Ishikawa (cell line): ENCODE data around the gene STK11IP.

Experiments
- CEBPB ChIP-seq: IDR thresholded peaks from 2 replicates; pipeline ENCODE4 v1.6.1; 2012
- CREB1 ChIP-seq: IDR thresholded peaks from 2 replicates; pipeline ENCODE4 v1.6.1; 2012; ENCODE audit warnings: low read depth
- EGR1 ChIP-seq: IDR thresholded peaks from 2 replicates; pipeline ENCODE4 v1.6.1; 2012
- EP300 ChIP-seq: IDR thresholded peaks from 2 replicates; pipeline ENCODE4 v1.6.1; 2012; ENCODE audit warnings: borderline replicate concordance
- FOXM1 ChIP-seq: IDR thresholded peaks from 2 replicates; pipeline ENCODE4 v1.6.1; 2012; ENCODE audit warnings: low read depth, borderline replicate concordance
- MAX ChIP-seq: IDR thresholded peaks from 2 replicates; pipeline ENCODE4 v1.6.1; 2012
- NFIC ChIP-seq: IDR thresholded peaks from 2 replicates; pipeline ENCODE4 v1.6.1; 2012
- RAD21 ChIP-seq: IDR thresholded peaks from 2 replicates; pipeline ENCODE4 v1.6.1; 2012; ENCODE audit warnings: low read depth
- REST ChIP-seq: IDR thresholded peaks from 2 replicates; pipeline ENCODE4 v1.6.1; 2012; ENCODE audit warnings: low read depth, mild to moderate bottlenecking
- TAF1 ChIP-seq: IDR thresholded peaks from 2 replicates; pipeline ENCODE4 v1.6.1; 2012; ENCODE audit warnings: low read depth, mild to moderate bottlenecking
- TCF12 ChIP-seq: IDR thresholded peaks from 2 replicates; pipeline ENCODE4 v1.6.1; 2012; ENCODE audit warnings: low read depth
- TEAD4 ChIP-seq: IDR thresholded peaks from 2 replicates; pipeline ENCODE4 v1.6.1; 2012
- USF1 ChIP-seq: IDR thresholded peaks from 2 replicates; pipeline ENCODE4 v1.6.1; 2012
- YY1 ChIP-seq: IDR thresholded peaks from 2 replicates; pipeline ENCODE4 v1.6.1; 2012; ENCODE audit warnings: low read depth
- ZBTB7A ChIP-seq: IDR thresholded peaks from 2 replicates; pipeline ENCODE4 v1.6.1; 2012; ENCODE audit warnings: low read depth

Gene STK11IP

GRCh38 chr2:219596954-219597551 lies 604 bp upstream of the STK11IP start:
- TF ChIP-seq CEBPB (no peak), FOXM1 (no peak), EGR1 (no peak), TAF1 (no peak), NFIC (no peak), RAD21 (no peak), REST (no peak)

GRCh38 chr2:219598308-219599078 lies 836 bp downstream of the STK11IP start:
- TF ChIP-seq TEAD4 (no peak), NFIC (0 out of 2 replicates have a peak, but pooled peaks have one; percentile 31), CEBPB (no peak), REST (no peak)

- TF ChIP-seq TEAD4 (no peak), FOXM1 (no peak), REST (no peak), MAX (no peak), EP300 (no peak), RAD21 (no peak), TAF1 (no peak), NFIC (no peak), YY1 (no peak), EGR1 (no peak), USF1 (no peak), ZBTB7A (no peak), CEBPB (no peak), TCF12 (no peak), CREB1 (no peak)
Observed at GRCh38 chr2:219603771-219604170, 6.1 kb downstream of the STK11IP start.

- TF ChIP-seq EP300 = no peak
- TF ChIP-seq TEAD4 = no peak
- TF ChIP-seq ZBTB7A = no peak
- TF ChIP-seq FOXM1 = no peak
- no peak for TF ChIP-seq EGR1
- no peak for TF ChIP-seq MAX
- no peak for TF ChIP-seq NFIC
- no peak for TF ChIP-seq CEBPB
- no peak for TF ChIP-seq REST
- no peak for TF ChIP-seq CREB1
- TF ChIP-seq RAD21 = no peak
Observed at GRCh38 chr2:219605607-219605954, 7.9 kb downstream of the STK11IP start.
